ENCODE data around the gene PITPNM1.
"Not testable (repeated sequence)": the region's sequence is repeated elsewhere in the genome, so short reads cannot be mapped to it uniquely, and the experiment has no call there.

The PITPNM1 gene

DNA sequence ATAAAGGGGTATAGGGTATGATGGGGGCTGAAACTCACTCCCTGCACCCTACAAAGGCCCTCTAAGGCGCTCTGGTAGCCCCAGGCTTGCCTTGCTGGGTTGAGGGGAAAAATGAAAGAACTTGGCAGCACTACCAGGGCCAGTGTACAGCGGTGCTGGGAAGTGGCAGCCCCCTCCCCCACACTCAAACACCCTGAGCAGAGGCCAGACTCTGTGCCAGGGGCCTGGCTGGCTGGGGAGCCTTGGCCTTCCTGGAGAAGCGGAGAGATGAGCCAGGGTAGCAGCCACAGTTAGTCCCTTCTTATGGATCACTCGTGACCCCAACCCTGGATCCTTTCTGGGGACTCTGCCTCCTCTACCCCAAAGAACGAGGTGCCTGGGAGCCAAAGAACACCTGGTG is 38.8 kb downstream of the PITPNM1 start:
- no peak for DNase-seq (ENCODE audit: low read depth)

DNA sequence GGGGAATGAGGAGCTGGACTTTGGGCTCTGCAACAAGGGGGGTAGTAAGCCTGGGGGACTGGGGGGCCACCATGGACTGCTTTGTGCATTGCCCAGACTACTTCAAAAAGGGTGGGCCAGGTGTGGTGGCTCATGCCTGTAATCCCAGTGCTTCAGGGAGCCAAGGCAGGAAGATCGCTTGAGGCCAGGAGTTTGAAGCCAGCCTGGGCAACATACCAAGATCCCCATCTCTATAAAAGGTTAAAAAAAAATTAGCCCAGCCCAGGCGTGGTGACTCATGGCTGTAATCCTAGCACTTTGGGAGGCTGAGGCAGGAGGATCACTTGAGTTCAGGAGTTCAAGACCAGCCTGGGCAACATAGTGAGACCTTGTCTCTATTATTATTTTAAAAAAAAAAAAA is 39.6 kb downstream of the PITPNM1 start:
- DNase-seq (ENCODE audit: low read depth) = not testable (repeated sequence)

DNA sequence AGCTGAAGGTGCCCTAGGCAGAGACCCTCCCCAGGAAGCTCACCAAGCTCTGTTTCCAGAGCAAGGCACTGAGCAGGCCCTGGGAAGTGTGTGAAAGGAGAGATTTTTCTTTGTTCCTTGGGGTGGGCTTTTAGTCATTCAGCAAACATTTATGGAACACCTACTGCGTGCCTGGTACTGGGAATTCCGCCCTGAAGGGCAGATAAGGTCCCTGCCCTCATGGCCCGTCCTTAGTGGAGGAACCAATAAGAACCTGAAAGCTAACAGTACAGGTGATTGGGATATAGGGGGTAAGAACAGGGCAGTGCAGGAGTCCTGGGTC is 40.0 kb downstream of the PITPNM1 start:
- no peak for DNase-seq (ENCODE audit: low read depth)

DNA sequence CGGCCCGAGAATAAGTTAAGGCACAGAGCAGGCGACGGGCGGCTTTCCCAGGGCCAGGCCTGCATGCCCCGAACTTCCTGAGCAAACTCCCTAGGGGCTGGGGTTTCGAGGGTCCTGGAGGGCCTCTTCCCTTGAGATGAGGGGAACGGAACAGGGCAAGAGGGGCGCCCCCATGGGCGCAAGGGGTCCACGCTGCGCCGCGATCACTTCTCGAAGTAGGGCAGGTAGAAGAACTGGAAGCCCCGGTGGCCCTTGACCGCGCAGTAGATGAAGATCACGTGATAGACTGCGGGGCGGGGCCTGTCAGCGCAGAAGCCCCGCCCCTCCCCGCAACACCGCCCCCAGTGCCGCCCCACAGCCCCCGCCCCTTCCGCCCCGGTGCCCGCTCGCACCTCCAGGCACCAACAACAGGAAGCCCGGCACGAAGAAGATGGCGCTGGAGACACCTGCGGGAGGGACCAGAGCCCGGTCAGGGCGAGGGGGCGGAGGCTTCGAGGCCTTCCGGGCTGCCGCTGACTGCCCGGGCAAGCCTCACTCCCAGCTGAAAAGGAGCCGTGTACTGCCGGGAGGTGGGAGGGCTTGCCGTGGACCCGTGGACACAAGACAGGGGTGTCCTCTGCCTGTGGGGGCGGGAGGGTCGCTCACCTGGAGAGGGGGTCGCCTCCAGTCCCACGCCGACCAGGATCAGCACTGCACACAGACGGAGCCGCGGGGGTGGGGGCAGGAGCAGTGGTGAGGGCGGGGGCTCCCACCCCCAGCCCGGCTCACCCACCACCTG is 40.6 kb downstream of the PITPNM1 start:
- DNase-seq (ENCODE audit: low read depth) = peak; percentile 83

DNA sequence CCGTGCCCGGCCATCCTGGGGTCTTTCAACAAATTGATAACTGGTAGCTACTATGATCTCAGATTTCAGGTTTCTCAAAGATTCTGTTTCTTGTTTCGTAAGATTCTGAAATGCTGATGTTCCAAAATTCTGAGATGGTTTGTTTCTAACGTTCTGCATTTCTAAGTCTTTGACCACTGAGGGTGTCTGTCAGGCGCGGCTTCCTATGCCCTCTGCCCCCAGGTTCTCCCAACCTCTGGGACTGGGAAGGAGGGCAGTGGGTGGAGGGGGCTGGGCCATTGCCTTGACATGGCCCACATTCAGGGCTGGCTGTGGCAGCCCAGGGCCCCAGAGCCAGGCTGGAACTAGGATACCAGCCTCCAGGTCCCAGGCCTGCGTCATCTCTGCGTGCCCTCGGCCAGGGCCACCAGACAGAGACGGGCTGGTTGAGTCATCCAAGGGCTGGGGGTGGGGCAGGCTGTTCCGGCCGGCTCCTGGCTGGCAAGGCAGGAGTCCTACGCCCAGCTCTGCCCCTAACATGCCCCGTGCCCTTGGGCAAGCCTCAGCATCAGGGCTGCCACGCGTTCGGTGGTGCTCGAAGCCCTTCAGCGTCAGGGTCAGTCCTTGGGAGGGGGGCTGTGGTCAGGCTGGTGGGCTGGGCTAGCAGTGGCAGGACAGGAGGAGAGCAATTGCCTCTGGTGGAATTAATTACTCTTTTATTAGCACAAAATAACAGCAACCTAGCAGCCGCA is 41.3 kb downstream of the PITPNM1 start:
- DNase-seq (ENCODE audit: low read depth) = no peak

DNA sequence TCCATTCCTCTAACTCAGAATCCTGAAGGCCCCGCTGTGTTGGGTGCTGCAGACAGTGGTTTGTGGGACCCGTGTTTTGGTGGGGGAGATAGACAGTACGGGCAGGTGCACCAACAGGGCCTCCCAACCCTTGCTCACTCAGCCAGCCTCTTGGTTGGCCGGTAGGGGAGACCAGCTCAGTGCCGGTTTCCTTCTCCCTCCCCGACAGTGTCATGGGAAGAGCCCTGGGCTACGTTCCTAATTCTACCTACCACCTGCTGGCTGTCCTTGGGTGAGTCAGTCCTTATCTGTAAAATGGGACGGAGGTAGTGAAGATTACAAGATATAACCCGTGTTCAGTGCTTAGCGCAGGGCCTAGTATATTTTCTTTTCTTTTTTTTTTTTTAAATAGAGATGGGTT is 42.0 kb downstream of the PITPNM1 start:
- DNase-seq (ENCODE audit: low read depth) = no peak

DNA sequence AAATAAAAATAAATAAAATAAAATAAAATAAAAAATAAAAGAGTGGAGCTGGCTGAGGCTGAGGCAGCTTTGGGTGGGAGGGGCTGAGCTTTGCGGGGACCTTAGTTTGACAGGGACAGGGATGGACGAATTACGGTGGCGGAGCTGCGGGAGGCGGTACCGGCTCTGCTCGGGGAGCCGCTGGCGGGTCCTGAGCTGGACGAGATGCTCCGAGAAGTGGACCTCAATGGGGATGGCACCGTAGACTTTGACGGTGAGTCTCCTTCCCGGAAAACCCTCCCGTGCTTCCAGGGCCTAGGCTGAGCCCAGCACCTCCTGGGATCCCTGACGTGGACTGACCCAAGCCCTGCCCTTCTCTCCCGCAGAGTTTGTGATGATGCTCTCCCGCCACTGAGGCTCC is 46.9 kb downstream of the PITPNM1 start:
- no peak for DNase-seq (ENCODE audit: low read depth)

DNA sequence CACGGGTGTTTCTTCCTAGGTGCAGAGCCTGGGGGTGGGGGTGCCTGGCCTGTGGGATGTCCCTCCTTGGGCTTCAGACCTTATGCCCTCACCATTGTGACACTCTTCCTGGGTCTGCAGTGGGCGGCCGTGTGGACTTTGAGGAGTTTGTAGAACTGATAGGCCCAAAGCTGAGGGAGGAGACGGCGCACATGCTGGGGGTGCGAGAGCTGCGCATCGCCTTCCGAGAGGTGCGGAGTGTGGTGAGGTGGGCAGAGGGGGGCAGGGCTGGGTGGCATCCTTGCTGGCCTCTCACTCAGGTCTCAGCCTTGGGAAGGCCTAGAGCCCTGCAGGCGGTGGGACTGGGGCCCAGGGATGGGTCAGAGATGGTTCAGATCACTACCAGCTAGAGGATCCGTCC is 47.7 kb downstream of the PITPNM1 start:
- no peak for DNase-seq (ENCODE audit: low read depth)

DNA sequence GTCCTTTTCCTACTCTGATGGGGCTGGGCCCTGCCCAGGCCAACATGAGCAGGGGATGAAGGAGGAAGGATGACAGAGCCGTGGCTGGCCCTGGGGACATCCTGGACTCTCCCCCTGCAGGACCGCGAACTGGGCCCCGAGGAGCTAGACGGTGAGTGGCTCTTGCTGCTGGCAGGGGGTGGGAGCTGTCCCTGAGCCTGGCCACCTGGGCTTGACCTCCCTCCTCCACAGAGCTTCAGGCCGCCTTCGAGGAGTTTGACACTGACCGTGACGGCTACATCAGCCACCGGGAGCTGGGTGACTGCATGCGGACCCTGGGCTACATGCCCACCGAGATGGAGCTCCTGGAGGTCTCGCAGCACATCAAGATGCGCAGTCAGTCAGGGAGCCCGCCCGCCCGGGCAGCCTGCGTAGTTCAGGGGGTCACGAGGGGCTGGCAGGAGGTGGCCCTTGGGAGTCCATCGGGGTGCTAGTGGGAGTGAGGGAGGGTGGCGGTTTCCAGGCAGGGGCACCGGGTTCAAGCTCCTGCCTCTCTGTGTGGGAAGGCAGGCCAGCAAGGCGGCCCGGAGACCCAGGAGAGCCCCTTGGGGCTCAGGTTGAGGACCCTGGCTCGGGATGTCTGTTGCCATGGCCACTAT is 49.0 kb downstream of the PITPNM1 start:
- no peak for DNase-seq (ENCODE audit: low read depth)

DNA sequence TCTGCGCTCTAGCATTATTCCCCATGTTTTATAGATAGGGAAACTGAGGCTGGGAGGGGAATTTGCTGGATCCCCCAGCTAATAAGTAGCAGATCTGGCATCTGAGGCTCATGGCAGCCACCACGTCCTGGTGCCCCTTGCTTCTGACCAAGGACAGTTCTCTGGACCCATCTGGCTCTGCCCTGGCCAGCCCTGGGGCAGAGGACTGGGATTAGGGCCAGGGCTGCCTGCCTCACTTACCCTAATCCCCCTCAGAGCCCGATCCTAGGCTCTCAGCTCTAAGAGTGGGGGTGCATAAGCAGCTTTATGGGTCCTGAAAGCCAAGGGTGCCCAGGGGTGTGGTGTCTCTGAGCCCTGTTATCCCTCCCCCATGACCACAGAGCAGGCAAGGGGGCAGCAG is 50.1 kb downstream of the PITPNM1 start, which contains the start of gene CABP4:
TSS of gene CABP4 (plus strand) at position 301 of the 400 bp plus-strand sequence. CDS start at position 371, 70 bp downstream.
- DNase-seq (ENCODE audit: low read depth) = no peak

DNA sequence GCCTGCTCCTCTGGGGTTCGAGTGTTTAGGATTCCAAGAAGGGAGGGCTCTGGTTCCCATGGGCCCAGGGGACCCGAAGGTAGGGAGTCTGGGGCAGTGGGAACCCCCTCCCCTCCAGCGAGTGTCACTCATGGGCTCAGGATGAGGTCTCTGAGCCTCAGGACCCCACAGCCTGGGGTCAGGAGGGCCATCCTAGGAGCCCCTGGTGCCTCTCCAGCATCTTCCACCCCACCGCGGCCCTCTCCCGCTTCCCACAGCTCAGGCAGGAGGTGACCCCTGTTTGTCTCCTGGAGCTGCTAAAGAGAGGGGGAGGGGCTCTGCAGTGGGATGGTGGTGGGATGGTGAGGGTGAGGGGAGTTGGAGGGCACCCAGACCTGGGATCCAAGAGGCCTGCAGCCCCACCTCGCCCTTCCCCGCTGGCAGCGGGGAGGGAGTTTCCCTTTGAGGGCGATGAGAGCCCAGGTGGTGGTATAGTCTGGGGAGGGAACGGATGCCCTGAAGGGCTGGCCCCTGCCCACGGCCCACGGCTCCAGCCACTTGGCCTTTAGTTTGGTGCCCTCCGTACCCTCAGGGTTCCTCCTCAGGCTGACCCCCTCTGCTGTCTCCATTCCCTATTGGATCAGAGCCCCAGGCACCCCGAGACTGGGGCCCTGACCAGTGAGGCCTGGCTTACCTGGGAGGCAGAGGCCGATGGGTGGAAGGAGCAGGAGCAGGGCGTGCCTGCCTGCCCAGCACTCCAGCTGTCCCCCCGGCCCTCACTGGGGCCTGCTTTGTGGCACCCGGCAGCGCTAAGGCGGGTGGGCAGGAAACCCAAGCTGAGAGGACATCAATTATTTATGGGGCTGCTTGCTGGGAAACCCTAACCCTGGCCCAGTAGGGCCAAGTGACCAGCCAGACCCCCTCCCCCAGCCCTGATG is 51.1 kb downstream of the PITPNM1 start:
- no peak for DNase-seq (ENCODE audit: low read depth)

DNA sequence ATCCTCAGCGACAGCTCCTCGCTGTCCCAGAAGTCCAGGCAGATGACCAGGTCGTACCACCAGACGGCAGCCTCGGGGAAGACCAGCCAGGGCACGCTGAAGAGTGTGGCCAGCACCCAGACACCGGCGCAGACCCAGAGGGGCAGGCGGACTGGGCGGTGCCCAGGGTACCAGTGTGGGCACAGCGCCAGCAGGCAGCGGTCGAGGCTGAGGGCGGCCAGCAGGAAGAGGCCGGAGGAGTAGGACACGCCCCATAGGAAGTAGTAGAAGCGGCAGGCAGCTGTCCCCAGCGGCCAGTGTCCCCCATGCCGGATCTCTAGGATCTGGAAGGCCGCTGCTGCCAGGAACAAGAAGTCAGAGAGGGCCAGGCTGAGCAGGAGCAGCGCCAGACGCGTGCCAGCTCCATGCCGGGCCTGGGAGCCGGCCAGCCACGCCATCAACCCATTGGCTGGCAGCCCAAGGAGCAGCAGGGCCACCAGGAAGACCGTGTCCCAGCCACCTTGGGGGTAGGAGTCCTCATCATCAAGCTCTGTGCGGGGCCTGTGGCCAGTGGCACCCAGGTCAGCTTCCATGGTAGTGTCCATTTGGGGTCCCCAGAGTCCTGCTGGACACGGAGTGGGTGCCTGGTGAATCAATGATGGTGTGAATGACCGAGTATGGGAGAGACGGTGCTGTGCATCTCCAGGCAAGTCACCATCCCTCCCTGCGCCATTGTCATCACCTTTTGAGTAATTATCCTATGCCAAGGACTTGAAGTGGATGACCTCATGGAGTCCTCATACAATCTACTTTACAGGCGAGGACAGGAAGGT is 52.8 kb downstream of the PITPNM1 start, which contains the start of gene GPR152:
TSS of gene GPR152 (minus strand) at position 589 of the 812 bp plus-strand sequence. CDS start at position 584, 5 bp downstream.
- DNase-seq (ENCODE audit: low read depth) = no peak

DNA sequence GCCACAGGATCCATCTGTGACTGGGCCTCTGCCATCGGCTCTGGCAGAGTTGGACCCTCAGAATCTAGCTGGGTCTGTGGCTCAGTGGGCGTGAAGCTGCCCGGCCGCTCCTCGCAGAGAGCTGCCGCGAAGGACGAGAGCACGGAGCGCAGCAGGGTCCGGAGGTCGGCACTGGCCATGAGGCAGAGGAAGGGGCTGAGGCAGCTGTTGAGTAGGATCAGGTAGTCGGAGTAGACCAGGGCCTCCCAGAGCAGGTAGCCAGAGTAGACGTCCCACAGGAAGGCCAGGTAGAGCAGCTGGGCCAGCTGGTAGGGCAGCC is 53.5 kb downstream of the PITPNM1 start:
- no peak for DNase-seq (ENCODE audit: low read depth)

DNA sequence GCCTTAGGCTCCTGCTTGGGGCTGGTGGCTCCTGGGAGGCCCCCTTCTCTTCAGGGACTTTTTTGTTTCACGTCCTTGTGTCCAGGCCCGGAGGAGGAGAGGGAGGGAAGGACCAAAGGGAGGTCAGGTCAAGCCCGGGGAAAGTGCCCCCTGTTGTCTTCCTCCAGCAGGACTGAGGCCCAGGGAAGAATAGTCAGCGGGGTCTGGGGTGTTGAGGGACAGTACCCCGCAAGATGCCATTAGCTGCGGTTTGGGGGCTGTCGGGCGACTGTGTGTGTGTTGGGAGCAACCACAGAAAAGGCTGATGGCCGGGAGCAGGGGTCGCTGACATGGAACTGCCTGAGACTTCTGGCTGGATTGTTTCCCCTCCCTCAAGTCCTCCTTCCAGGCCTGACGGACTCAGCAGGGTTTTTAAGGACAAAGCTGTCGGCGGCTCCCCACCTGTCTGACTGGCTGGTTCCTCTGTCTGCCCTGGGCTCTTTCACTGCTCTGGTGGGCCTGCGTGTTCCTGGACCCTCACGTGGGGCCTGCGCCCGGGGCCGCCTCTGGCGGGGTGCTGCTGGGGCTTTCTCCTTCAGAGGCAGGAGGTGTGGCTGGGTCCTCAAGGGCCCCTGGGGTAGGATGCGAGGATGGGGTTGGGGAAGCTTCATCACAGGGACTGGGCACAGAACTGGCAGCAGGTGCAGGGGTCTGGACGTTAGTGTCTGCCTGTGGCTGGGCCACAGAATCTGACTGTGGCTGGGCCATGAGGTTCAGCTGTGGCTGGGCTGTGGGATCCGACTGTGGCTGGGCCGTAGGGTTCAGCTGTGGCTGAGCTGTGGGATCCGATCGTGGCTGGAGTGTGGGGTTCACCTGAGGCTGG is 54.1 kb downstream of the PITPNM1 start:
- no peak for DNase-seq (ENCODE audit: low read depth)

DNA sequence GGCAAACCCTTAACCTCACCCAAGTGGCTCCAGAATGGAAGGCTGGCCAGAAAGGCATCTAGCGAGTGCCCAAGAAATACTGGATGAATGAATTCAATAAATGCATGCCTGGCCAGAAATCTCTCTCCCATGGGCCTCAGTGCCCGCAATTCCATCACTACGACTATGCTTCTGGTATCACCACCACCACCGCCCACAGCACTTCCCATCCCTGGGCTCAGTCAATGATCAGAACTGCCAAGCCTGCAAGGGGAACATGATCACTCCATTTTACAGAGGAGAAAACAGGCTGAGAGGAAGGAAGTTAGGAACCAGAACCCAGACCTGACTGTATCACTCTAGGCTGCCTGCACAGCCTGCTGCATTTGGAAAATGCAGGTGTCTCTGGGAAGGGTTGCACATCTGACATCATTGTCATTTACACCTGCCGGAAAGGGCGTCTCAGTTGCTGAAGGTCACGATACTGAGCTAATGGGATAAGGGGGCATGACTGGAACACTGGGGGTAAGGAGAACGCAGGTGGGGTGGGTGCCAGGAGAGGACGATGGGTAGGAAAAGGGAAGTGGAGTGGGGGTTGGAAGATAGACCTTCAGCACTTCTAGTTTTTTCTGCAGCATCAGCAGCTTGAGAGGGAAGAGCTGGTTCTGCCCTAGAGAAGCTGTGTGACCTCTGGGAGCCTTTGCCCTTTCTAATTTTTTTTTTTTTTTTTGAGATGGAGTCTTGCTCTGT is 55.9 kb downstream of the PITPNM1 start:
- no peak for DNase-seq (ENCODE audit: low read depth)

DNA sequence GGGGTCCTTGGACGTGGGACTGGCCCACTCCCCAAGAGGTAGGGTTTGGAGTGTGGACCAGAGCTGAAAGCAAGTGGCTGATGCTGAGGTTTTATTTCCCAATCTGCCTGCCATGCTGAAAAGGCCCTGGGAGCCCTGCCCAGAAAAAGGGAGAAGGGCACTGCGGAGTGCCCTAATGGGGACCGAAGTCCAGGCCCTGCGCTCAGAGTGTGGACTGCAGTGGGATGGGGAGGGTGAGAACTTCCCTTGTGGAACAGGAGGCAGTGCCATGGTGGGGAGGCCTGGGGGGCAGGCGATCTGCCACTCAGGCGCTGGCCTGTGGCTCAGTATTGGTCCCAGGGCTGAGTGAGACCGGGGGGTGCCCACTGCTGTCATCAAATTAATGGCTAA is 56.9 kb downstream of the PITPNM1 start:
- DNase-seq (ENCODE audit: low read depth) = no peak

DNA sequence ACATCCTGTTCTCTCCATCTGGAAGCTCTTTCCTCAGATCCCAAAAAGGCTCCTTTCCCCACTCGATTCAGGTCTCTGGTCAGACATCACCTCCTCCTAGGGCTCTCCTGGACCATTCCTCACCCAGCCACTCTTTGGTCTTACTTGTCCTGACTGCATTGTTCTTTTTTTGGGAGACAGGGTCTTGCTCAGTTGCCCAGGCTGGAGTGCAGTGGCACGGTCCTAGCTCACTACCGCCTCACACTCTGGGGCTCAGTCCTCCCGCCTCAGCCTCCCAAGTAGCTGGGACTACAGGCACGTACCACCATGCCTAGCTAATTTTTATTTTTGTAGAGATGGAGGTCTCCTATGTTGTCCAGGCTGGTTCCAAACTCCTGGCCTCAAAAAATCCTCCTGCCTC is 59.6 kb downstream of the PITPNM1 start:
- no peak for DNase-seq (ENCODE audit: low read depth)

DNA sequence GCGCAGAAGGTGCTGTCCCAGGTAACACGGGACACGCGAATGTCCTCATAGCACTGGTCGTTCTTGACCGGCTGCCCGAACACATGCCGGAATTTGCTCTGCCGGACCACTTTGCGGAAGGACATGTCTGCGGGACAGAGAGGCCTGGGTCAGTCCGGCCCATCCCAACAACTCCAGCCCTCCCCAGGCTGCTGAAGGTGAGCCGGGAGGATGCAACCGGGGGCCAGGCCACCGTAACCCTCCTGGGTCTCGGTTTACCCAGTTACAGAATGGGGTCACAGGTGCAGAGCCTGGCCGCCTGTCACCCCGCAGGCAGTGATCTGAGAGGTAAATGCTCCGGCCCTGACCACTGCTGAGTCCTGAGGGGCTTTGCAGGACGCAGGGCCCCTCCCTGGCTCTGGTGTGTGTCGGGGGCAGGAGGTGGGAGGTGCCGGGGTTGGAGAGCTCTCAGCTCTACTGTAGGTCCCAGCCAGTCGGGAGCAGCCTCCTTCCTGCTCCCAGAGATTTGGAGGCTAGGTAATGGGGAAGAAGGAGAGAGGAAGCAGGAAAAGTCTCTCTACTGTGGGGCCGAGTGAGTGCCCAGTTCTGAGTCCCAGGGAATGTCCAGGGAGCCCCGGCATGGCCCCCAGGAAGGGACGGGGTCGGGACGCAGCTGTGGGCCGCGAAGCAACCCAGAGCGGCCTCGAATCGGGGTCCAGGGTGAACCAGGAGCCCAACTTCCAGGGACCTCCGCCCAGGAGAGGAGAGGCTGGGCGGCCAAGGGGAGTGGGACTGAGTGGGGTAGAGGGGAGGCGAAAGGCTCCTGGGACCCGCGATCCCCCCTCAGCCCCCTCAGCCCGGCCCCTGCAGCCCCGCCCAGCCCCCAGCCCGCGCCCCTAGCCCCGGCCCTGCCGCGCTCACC is 62.4 kb downstream of the PITPNM1 start:
- DNase-seq (ENCODE audit: low read depth) = no peak

Data from stimulated activated CD8-positive, alpha-beta memory T cell treated with anti-CD3 and anti-CD28 coated beads, Interleukin-12 subunit alpha, Interleukin-12 subunit beta, amount 100 ng/mL, for 1 hour (primary cell).